GM19035 (cell line): ENCODE results near the gene IFITM1.
"Not testable (repeated sequence)": the region's sequence is repeated elsewhere in the genome, so short reads cannot be mapped to it uniquely, and the experiment has no call there.

Experiments
- ATAC-seq: cut with Tn5 transposase; IDR thresholded peaks from one replicate; pipeline ENCODE4 v1.9.1; 2021; ENCODE audit not compliant: unreplicated experiment

The IFITM1 gene

DNA sequence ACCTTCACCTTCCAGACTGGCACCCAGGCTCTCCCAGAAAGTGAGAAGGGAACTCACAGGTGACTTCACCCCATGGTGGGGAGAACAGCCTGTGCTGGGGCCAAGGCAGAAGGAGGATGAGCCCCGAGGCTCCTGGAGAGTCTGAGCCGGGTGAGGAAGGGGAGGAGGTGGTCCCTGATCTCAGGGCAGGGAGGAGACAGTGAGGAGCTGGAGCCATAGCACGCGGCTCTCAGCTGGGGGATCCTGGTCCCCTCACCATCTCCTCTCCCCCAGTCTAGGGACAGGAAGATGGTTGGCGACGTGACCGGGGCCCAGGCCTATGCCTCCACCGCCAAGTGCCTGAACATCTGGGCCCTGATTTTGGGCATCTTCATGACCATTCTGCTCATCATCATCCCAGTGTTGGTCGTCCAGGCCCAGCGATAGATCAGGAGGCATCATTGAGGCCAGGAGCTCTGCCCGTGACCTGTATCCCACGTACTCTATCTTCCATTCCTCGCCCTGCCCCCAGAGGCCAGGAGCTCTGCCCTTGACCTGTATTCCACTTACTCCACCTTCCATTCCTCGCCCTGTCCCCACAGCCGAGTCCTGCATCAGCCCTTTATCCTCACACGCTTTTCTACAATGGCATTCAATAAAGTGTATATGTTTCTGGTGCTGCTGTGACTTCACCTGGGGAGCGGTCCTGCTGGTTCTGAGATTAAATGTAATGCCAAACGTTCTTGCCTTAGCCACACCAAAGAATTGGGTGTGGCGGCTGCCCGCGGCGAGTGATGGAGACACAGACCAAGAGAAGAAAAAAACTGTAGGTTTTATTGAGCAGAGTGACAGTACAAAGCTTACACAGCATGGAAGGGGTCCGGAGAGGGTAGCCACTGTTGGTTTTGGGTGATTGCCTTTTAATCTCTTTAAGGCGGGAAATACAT, 4.8 kb upstream of the IFITM1 start:
- ATAC-seq, result not testable (repeated sequence)

DNA sequence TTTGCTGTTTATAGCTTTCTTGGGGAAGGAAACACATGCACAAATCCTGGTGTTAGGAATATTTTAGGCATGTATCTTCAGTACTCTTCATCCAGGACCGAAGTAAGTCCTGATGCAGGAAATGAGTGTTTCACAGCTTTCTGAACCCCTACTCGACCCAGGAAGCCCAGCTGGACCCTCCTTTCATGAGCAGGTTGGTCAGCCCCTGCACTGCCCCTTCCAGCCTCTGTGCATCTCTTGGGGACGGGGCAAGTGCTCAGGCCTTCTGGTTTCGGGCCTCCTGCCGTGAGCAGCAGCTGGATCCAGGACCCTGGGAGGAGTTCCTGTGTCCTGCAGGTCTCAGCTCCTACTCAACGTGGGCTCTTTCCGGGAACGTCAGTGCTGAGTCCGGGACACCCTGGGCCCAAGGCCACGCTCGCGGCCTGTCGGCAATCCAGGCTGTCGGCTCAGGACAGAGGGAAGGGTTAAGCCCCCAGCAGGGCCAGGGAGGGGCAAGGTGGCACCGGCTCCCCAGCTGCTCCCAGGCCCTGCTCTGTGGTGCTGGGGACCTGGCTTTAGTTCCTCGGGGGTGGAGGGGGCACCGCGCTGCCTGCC, 3.8 kb upstream of the IFITM1 start:
- ATAC-seq, result not testable (repeated sequence)

DNA sequence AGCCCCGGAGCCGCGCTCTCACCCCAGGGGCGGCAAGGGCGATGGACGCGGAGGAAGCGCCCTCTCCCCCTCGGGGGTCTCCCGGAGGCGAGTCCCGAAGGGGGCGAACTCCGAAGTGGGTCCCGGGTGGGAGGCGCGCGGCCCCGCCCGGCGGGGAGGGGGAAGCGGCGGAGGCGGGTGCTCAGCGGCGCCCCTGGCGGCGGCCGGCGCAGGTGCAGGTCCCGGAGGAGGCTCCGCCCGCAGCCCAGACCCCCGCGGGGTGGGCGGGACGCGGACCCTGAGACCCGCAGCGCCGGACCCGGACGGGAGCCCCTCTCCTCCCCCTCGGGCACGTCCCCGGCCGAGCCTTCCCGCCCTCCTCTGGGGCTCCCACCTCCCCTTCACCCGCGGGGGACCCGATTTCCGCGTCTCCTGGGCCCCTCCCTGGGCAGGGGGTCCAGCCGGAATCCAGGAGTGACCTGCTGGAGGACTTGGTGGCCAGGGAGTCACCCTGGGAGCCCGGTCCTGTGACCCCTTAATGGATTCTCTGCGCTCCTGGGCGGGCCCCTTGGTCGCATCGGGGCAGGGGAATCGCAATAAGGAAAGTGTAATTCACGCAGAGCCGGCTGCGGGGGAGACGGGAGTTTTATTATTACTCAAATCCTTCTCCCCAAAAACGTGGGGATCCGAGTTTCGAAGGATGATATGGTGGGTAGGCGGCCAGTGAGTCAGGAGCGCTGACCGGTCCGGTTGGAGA, 2.7 kb upstream of the IFITM1 start:
- not testable (repeated sequence) for ATAC-seq

DNA sequence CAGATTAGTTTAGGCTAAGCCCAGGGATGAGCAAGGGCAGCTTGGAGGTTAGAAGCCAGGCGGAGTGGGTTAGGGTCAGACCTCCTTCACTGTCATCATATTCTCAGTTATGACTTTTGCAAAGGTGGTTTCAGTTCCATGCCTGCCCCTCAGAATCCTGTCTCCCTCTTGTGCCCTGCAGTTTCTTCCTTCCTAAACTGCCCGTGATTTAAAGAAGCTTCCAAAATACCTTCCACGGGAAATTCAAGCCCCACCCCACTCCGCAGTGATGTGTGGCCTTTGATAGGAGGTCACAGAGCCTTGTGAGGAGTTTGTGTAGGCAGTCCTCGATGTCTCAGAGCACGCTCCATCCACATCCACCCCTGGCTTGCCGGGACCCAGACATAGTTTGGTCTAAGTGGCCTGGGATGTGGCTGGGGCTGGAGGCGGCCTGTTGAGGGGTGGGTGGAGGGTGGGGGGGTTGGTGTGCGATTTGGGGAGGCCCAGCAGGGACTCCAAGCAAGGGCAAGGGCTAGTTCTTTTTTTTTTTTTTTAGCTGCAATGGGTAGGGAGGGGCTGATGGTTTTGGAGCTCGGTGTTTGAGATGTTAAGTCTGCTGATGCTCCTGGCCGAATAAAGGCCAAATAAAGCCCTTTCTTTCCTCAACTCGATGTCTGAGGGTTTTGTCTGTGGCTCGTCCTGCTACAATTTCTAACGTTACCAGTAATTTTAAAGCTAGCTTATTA, 1.6 kb upstream of the IFITM1 start:
- no peak for ATAC-seq

DNA sequence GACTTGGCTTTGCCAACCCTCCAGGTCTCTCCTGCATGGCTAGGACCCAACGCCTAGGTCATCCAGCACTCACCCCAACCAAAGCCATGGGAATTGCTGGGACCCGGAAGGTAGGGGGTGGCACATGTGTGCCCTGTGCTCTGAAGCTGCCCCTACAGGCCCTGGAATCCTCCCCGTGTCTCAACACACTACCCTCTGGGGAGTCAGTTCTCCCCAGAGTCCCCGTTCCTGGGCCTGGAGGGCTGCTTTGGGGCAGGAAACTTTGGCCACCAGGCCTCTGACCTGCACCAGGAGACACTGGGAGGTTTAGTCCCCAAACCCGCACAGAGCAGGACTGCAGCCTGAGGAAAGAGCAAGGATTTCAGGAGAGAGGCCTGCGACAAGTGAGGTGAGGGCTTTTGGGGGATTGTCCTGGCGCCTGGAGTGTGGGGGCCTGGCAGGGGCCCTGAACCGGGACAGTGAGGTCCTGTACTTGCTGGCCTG, 495 bp upstream of the IFITM1 start:
- ATAC-seq, result peak; percentile 9

DNA sequence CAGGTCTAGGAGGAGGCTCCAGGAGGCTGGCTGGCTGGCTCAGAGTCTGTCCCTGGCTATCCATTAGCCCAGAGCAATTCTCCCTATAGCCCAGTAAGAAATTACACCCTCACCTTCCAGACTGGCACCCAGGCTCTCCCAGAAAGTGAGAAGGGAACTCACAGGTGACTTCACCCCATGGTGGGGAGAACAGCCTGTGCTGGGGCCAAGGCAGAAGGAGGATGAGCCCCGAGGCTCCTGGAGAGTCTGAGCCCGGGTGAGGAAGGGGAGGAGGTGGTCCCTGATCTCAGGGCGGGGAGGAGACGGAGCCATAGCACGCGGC, 675 bp downstream of the IFITM1 start:
- not testable (repeated sequence) for ATAC-seq

DNA sequence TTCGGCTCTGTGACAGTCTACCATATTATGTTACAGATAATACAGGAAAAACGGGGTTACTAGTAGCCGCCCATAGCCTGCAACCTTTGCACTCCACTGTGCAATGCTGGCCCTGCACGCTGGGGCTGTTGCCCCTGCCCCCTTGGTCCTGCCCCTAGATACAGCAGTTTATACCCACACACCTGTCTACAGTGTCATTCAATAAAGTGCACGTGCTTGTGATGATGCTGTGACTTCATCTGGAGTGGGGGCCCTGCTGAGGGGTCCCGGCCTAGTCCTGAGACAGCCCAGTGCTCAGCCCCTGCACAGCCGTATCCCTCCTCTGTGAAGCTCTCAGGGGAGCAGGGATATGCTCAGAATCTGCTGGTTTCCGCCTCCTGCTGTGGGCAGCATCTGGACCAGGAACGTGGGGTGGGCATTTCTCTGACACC, 1.2 kb downstream of the IFITM1 start:
- no peak for ATAC-seq

DNA sequence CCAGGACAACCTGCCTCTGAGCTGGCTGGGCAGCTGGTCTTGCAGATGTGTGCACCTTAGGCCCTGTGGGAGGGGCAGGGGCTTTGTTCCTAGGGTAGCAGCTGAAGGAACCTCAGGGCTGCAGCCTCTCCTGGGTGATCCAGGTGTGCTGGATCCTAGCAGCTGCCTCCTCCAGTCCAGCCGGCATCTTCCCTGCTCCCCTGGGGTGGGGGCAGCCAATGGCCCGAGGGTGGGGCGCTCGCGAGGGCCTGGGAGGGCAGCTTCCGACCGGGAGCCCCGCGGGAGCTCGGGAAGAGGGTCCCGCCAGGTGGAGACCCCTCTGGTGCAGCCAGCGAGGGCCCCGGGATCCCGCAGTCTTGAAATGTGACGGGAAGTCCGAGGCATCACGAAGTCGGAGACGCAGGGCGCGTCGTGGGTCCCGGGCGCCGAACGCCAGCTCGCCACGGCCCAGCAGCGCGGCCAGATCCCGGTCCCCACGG, 1.7 kb downstream of the IFITM1 start:
- ATAC-seq, result no peak

DNA sequence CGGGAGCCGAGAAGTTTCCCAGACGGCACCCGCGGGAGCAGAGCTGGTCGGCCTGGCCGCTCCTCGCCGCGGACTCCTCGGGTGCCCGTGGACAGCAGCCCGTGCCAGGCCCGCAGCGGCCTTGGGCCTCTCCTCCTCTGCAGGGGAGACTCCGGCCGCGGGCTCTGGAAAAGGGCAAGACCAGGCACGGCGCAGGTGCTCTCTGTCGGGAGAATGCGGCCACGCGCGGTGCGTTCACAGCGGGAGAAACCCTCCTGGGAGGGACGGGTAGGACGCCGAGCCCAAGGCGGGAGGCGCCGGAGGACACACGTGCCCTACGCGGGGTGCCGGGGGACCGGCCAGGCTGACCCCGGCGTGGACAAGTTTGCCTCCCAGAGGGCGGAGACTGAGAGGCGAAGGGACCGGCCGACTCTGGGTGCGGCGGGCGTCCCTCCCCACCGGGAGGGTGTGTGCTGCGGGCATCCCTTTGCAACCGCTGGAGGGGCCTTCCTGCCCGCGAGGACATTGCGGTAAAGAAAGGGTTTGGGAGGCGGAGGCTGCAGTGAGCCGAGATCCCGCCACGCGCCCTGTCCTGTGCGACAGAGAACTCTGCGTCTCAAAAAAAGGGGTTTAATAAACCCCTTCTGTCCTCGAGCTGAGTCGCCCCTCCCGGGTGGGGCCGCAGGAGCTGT, 2.3 kb downstream of the IFITM1 start:
- ATAC-seq, result no peak

DNA sequence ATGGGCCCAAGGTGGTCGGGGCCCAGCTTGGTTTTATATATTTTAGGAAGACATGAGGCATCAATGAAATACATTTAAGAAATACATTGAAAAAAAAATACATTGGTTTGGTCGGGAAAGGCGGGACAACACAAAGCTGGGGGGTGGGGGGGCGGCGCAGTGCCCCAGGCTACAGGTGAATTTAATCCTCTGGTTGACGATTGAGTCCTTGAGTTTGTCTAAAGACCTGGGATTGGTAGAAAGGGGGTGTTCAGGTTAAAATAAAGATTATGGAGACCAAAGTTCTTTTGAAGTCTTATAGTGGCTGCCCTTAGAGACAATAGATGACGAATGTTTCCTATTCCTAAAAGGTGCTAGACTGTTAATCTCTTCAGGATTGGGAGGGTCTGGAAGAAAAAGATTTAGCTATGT, 3.1 kb downstream of the IFITM1 start:
- no peak for ATAC-seq

DNA sequence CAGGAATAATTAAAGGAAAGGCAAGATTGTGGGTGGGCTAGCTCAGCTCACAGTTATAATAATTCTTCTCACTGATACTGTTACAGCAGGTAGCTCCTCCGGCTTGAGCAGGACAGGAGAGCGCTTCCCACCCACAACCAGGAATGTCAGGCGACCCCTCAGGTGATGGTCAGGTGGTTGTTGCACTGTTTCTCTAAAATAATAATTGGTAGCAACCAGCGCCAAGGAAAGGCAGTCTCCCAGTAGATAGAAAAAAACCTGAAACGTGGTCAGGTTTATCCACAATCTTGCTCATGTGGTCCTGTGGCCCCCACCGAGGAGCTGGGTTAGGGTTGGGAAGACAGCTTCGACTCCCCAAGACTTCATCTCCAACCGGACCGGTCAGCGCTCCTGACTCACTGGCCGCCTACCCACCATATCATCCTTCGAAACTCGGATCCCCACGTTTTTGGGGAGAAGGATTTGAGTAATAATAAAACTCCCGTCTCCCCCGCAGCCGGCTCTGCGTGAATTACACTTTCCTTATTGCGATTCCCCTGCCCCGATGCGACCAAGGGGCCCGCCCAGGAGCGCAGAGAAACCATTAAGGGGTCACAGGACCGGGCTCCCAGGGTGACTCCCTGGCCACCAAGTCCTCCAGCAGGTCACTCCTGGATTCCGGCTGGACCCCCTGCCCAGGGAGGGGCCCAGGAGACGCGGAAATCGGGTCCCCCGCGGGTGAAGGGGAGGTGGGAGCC, 4.0 kb downstream of the IFITM1 start:
- ATAC-seq, result peak; percentile 7

DNA sequence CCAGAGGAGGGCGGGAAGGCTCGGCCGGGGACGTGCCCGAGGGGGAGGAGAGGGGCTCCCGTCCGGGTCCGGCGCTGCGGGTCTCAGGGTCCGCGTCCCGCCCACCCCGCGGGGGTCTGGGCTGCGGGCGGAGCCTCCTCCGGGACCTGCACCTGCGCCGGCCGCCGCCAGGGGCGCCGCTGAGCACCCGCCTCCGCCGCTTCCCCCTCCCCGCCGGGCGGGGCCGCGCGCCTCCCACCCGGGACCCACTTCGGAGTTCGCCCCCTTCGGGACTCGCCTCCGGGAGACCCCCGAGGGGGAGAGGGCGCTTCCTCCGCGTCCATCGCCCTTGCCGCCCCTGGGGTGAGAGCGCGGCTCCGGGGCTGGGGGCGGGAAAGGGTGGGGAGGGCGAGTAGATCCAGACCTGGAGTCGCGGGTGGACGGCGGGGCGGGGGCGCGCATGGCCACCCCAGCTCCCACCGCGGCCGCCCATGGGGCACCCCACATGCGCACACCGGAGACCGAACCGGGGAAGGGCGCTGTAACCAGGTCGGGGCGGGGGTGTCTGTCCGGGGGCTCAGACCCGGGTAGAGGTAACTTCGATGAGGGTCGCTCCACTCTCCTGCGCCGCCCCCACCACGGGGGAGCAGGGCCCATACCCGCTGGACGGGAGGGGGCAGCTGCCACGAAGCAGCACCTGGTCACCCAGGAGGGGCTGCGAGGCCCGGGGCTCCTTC, 4.7 kb downstream of the IFITM1 start:
- peak; percentile 54 for ATAC-seq

DNA sequence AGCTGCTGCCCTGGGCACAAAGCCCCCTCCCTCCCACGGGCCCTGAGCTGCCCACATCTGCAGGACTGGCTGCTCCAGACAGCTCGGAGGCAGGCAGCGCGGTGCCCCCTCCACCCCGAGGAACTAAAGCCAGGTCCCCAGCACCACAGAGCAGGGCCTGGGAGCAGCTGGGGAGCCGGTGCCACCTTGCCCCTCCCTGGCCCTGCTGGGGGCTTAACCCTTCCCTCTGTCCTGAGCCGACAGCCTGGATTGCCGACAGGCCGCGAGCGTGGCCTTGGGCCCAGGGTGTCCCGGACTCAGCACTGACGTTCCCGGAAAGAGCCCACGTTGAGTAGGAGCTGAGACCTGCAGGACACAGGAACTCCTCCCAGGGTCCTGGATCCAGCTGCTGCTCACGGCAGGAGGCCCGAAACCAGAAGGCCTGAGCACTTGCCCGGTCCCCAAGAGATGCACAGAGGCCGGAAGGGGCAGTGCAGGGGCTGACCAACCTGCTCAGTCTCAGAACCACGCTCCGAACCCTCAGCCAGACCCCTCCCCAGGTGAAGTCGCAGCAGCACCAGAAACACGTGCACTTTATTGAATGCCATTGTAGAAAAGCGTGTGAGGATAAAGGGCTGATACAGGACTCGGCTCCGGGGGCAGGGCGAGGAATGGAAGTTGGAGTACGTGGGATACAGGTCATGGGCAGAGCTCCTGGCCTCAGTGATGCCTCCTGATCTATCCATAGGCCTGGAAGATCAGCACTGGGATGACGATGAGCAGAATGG, 5.5 kb downstream of the IFITM1 start:
- ATAC-seq, result not testable (repeated sequence)

DNA sequence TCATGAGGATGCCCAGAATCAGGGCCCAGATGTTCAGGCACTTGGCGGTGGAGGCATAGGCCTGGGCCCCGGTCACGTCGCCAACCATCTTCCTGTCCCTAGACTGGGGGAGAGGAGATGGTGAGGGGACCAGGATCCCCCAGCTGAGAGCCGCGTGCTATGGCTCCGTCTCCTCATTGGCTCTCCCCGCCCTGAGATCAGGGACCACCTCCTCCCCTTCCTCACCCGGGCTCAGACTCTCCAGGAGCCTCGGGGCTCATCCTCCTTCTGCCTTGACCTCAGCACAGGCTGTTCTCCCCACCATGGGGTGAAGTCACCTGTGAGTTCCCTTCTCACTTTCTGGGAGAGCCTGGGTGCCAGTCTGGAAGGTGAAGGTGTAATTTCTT, 6.0 kb downstream of the IFITM1 start:
- not testable (repeated sequence) for ATAC-seq

DNA sequence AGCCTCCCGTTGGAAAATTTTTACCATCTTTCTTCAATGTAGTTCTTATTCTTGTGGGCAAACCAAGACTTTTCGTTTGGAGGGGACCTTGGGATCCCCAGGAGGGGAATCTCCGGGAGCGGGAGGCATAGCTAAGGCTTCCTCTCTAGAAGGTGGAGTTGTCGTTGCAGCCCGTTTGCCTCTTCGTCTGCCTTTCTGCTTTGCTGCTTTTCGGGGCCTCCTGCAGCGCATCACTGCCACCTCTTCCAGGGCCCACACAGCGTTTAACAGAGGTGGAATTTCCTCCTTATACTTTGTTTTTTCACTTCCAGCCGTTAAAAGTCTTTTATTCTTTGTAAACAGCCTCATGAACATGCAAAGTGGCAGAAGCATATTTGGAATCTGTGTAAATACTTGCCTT, 10.3 kb downstream of the IFITM1 start:
- no peak for ATAC-seq

DNA sequence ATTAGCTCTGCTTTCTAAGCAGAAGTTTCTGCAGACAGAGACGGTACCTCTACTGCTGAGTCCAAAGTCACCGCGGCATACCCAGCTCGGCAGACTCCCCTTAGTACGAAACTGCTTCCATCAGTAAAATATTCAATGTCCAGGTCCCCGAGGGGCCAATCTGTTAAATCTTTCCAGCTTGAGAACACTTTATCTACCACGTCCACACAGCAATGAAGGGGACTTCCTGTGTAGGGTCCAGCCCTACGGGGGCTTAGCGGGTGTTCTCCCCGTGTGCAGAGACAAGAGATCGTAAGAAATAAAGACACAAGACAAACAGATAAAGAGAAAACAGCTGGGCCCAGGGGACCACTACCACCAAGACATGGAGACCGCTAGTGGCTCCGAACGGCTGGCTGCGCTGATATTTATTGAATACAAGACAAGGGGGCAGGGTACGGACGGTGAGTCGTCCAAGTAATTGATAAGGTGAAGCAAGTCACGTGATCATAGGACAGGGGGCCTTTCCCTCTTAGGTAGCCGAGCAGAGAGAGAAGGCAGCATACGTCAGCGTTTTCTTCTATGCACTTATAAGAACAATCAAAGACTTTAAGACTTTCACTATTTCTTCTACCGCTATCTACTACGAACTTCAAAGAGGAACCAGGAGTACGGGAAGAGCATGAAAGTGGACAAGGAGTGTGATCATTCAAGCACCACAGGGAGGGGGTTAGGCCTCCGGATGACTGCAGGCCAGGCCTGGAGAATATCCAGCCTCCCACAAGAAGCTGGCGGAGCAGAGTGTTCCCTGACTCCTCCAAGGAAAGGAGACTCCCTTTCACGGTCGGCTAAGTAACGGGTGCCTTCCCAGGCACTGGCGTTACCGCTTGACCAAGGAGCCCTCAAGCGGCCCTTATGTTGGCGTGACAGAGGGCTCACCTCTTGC, 11.0 kb downstream of the IFITM1 start:
- ATAC-seq, result not testable (repeated sequence)
